GM12878 (cell line): ENCODE data around the gene EYA2.
"Not testable (repeated sequence)": the region's sequence is repeated elsewhere in the genome, so short reads cannot be mapped to it uniquely, and the experiment has no call there.

ENCODE experiments used
- EGR1 ChIP-seq, 2 experiments: IDR thresholded peaks; 1 replicate in 1 of 2; 2 replicates in 1 of 2; pipeline ENCODE4 v1.6.1; 2011 to 2012; ENCODE audit warnings: low read depth in 2 of 2, low read length in 2 of 2, borderline replicate concordance in 1 of 2, mild to moderate bottlenecking in 1 of 2, moderate library complexity in 1 of 2
- EZH2 ChIP-seq: IDR thresholded peaks from 2 replicates; pipeline ENCODE4 v1.6.1; 2012; ENCODE audit warnings: low read depth, mild to moderate bottlenecking, control low read depth, inconsistent platforms, low read length, borderline replicate concordance; ENCODE audit not compliant: control insufficient read depth
- POLR2AphosphoS5 ChIP-seq: IDR thresholded peaks from 2 replicates; pipeline ENCODE4 v1.6.1; 2011; ENCODE audit warnings: mild to moderate bottlenecking, low read length, inconsistent platforms
- RAD21 ChIP-seq: IDR thresholded peaks from 2 replicates; pipeline ENCODE4 v1.6.1; 2011; ENCODE audit warnings: mild to moderate bottlenecking, low read depth, low read length, moderate library complexity; ENCODE audit not compliant: insufficient read depth
- TF ChIP-seq, protein P1 (sequence below), 3 experiments: IDR thresholded peaks in 2 of 3; conservative IDR thresholded peaks in 1 of 3; 2 replicates each; pipeline ENCODE4 v1.5.1; 2011; ENCODE audit warnings: low read depth in 3 of 3, low read length in 3 of 3, mild to moderate bottlenecking in 3 of 3, control low read depth in 2 of 3, moderate library complexity in 2 of 3, inconsistent platforms in 1 of 3, mixed read lengths in 1 of 3; ENCODE audit not compliant: control insufficient read depth in 2 of 3, insufficient read depth in 1 of 3; ENCODE audit errors: extremely low read depth in 1 of 3
- TF ChIP-seq, protein P2 (sequence below): fragments of 450-650 bp; IDR thresholded peaks from 2 replicates; pipeline ENCODE4 v1.6.1; 2016; ENCODE audit warnings: mild to moderate bottlenecking, moderate library complexity, borderline replicate concordance
- TF ChIP-seq, protein P3 (sequence below): fragments of 450-650 bp; IDR thresholded peaks from 2 replicates; pipeline ENCODE4 v1.6.1; 2017; ENCODE audit warnings: mild to moderate bottlenecking

DNA sequence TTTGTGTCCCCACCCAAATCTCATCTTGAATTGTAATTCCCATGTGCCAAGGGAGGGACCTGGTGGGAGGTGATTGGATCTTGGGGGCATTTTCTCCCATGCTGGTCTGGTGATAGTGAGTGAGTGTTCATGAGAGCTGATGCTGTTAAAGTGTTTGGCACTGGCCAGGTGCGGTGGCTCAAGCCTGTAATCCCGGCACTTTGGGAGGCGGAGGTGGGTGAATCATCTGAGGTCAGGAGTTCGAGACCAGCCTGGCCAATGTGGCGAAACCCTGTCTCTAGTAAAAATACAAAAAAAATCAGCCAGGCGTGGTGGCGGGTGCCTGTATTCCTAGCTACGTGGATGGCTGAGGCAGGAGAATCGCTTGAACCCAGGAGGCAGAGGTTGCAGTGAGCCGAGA lies 37.8 kb downstream of the EYA2 start:
- not testable (repeated sequence) for TF ChIP-seq RAD21; EZH2; POLR2AphosphoS5; EGR1 (IDR thresholded peaks at IDR 0.05; ENCODE audit: borderline replicate concordance in 1 of 2, low read depth in 2 of 2, low read length in 2 of 2)
- TF ChIP-seq, protein P1, sequence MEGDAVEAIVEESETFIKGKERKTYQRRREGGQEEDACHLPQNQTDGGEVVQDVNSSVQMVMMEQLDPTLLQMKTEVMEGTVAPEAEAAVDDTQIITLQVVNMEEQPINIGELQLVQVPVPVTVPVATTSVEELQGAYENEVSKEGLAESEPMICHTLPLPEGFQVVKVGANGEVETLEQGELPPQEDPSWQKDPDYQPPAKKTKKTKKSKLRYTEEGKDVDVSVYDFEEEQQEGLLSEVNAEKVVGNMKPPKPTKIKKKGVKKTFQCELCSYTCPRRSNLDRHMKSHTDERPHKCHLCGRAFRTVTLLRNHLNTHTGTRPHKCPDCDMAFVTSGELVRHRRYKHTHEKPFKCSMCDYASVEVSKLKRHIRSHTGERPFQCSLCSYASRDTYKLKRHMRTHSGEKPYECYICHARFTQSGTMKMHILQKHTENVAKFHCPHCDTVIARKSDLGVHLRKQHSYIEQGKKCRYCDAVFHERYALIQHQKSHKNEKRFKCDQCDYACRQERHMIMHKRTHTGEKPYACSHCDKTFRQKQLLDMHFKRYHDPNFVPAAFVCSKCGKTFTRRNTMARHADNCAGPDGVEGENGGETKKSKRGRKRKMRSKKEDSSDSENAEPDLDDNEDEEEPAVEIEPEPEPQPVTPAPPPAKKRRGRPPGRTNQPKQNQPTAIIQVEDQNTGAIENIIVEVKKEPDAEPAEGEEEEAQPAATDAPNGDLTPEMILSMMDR (IDR thresholded peaks at IDR 0.05 in 2 of 3, conservative IDR thresholded peaks at IDR 0.05 in 1 of 3; ENCODE audit: control insufficient read depth in 2 of 3, extremely low read depth in 1 of 3, insufficient read depth in 1 of 3, low read depth in 3 of 3, low read length in 3 of 3): not testable (repeated sequence)
- TF ChIP-seq, protein P2, sequence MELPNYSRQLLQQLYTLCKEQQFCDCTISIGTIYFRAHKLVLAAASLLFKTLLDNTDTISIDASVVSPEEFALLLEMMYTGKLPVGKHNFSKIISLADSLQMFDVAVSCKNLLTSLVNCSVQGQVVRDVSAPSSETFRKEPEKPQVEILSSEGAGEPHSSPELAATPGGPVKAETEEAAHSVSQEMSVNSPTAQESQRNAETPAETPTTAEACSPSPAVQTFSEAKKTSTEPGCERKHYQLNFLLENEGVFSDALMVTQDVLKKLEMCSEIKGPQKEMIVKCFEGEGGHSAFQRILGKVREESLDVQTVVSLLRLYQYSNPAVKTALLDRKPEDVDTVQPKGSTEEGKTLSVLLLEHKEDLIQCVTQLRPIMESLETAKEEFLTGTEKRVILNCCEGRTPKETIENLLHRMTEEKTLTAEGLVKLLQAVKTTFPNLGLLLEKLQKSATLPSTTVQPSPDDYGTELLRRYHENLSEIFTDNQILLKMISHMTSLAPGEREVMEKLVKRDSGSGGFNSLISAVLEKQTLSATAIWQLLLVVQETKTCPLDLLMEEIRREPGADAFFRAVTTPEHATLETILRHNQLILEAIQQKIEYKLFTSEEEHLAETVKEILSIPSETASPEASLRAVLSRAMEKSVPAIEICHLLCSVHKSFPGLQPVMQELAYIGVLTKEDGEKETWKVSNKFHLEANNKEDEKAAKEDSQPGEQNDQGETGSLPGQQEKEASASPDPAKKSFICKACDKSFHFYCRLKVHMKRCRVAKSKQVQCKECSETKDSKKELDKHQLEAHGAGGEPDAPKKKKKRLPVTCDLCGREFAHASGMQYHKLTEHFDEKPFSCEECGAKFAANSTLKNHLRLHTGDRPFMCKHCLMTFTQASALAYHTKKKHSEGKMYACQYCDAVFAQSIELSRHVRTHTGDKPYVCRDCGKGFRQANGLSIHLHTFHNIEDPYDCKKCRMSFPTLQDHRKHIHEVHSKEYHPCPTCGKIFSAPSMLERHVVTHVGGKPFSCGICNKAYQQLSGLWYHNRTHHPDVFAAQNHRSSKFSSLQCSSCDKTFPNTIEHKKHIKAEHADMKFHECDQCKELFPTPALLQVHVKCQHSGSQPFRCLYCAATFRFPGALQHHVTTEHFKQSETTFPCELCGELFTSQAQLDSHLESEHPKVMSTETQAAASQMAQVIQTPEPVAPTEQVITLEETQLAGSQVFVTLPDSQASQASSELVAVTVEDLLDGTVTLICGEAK: not testable (repeated sequence)
- TF ChIP-seq, protein P3, sequence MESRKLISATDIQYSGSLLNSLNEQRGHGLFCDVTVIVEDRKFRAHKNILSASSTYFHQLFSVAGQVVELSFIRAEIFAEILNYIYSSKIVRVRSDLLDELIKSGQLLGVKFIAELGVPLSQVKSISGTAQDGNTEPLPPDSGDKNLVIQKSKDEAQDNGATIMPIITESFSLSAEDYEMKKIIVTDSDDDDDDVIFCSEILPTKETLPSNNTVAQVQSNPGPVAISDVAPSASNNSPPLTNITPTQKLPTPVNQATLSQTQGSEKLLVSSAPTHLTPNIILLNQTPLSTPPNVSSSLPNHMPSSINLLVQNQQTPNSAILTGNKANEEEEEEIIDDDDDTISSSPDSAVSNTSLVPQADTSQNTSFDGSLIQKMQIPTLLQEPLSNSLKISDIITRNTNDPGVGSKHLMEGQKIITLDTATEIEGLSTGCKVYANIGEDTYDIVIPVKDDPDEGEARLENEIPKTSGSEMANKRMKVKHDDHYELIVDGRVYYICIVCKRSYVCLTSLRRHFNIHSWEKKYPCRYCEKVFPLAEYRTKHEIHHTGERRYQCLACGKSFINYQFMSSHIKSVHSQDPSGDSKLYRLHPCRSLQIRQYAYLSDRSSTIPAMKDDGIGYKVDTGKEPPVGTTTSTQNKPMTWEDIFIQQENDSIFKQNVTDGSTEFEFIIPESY: not testable (repeated sequence)
